ENCODE measurements around the gene RALGAPA2. TPM values are rescaled to one million over a fixed set of nuclear protein-coding genes. Genes with fewer than 3 reads are reported as not detected.

Gene RALGAPA2
- total and polyA plus RNA-seq, 7 experiments from 2014 or later, result 6.7 to 45.4 (median 34.9) TPM

- peaks cover 0 to 5% (median 0%) of the 10 kb centered on the region in 5 donors for H3K36me3 Mint-ChIP-seq
- peak in 1 of 9 donors; percentile 63 for DNase-seq
Observed at GRCh38 chr20:20369250-20370093, 343.0 kb downstream of the RALGAPA2 start.

DNA sequence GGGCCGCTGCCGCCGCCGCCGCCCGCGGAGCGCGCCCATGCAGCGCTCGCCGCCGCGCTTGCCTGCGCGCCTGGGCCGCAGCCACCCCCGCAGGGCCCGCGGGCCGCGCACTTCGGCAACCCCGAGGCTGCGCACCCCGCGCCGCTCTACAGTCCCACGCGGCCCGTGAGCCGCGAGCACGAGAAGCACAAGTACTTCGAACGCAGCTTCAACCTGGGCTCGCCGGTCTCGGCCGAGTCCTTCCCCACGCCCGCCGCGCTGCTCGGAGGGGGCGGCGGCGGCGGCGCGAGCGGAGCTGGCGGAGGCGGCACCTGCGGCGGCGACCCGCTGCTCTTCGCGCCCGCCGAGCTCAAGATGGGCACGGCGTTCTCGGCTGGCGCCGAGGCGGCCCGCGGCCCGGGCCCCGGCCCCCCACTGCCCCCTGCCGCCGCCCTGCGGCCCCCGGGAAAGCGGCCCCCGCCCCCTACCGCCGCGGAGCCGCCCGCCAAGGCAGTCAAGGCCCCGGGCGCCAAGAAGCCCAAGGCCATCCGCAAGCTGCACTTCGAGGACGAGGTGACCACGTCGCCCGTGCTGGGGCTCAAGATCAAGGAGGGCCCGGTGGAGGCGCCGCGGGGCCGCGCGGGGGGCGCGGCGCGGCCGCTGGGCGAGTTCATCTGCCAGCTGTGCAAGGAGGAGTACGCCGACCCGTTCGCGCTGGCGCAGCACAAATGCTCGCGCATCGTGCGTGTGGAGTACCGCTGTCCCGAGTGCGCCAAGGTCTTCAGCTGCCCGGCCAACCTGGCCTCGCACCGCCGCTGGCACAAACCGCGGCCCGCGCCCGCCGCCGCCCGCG is 343.8 kb downstream of the RALGAPA2 start:
- ChIA-PET CTCF (no interaction called here), POLR2A (no interaction called here)
- no peak overlapping the region for H3K4me3 Mint-ChIP-seq
- peaks cover 0 to 5% (median 0%) of the 10 kb centered on the region in 5 donors for H3K36me3 Mint-ChIP-seq
- Histone ChIP-seq H3K36me3 (ENCODE audit: control insufficient read depth in 2 of 3, insufficient read depth in 3 of 3, low read length in 3 of 3) (no peaks in the 10 kb centered on the region), H3K9me3 (ENCODE audit: control insufficient read depth in 2 of 3, low read length in 3 of 3) (no peaks in the 10 kb centered on the region), H3K27ac (ENCODE audit: low read depth, low read length) (no peak overlapping the region), H3K4me1 (ENCODE audit: control insufficient read depth in 2 of 2, insufficient read depth in 2 of 2, low read length in 2 of 2) (no peaks in the 10 kb centered on the region), H3K27me3 (ENCODE audit: control insufficient read depth in 2 of 2, insufficient read depth in 2 of 2, low read length in 2 of 2) (peaks cover 0 to 5% of the 10 kb centered on the region in 2 donors), H3K4me3 (ENCODE audit: low read length) (no peak overlapping the region)
- H3K9me3 Mint-ChIP-seq, result no peaks in the 10 kb centered on the region
- peaks cover 53 to 73% (median 65%) of the 10 kb centered on the region in 5 donors for H3K27me3 Mint-ChIP-seq
- intact Hi-C loops (cut with micrococcal nuclease), result loop anchor here in 1 of 2 donors (5.0 to 10.0 kb wide), 3 partner anchors 1139 to 1336 kb away; partner anchors contain the start of gene PAX1
- peaks cover 8 to 18% (median 13%) of the 10 kb centered on the region in 7 donors for H3K4me1 Mint-ChIP-seq
- peak in 1 of 9 donors; percentile 58 for DNase-seq
- ATAC-seq, result no peak
- H3K27ac Mint-ChIP-seq, result no peak overlapping the region

More at GRCh38 chr20:20369250-20370093, 343.0 kb downstream of the RALGAPA2 start:
- Histone ChIP-seq H3K4me3 (ENCODE audit: low read length) (no peak overlapping the region), H3K27me3 (ENCODE audit: control insufficient read depth in 2 of 2, insufficient read depth in 2 of 2, low read length in 2 of 2) (peaks cover 0 to 5% of the 10 kb centered on the region in 2 donors), H3K4me1 (ENCODE audit: control insufficient read depth in 2 of 2, insufficient read depth in 2 of 2, low read length in 2 of 2) (no peaks in the 10 kb centered on the region), H3K36me3 (ENCODE audit: control insufficient read depth in 2 of 3, insufficient read depth in 3 of 3, low read length in 3 of 3) (no peaks in the 10 kb centered on the region), H3K9me3 (ENCODE audit: control insufficient read depth in 2 of 3, low read length in 3 of 3) (no peaks in the 10 kb centered on the region), H3K27ac (ENCODE audit: low read depth, low read length) (no peak overlapping the region)
- no peak for ATAC-seq
- H3K27ac Mint-ChIP-seq, result peak overlapping the region in 1 of 9 donors; percentile 51
- H3K4me1 Mint-ChIP-seq, result peaks cover 8 to 18% (median 13%) of the 10 kb centered on the region in 7 donors
- ChIA-PET POLR2A (no interaction called here), CTCF (no interaction called here)
- peaks cover 61 to 73% (median 67%) of the 10 kb centered on the region in 5 donors for H3K27me3 Mint-ChIP-seq
- H3K9me3 Mint-ChIP-seq, result no peaks in the 10 kb centered on the region
- H3K4me3 Mint-ChIP-seq, result peak overlapping the region in 9 of 10 donors; percentile 11 to 82 (median 68)
- intact Hi-C loops (cut with micrococcal nuclease), result loop anchor here in 1 of 2 donors (5.0 to 10.0 kb wide), 3 partner anchors 1138 to 1335 kb away; partner anchors contain the start of gene PAX1

GRCh38 chr20:20367575-20368417 is 344.6 kb downstream of the RALGAPA2 start, which contains the start of gene INSM1:
TSS of gene INSM1 (plus strand) at chr20:20368104. CDS start at chr20:20368268, 164 bp downstream.
- no peaks in the 10 kb centered on the region for H3K4me1 ChIP-seq (ENCODE audit: control insufficient read depth in 2 of 2, insufficient read depth in 2 of 2, low read length in 2 of 2)
- ChIA-PET CTCF (no interaction called here), POLR2A (no interaction called here)
- intact Hi-C loops (cut with micrococcal nuclease), result loop anchor here in 1 of 2 donors (5.0 to 10.0 kb wide), 3 partner anchors 1140 to 1337 kb away; partner anchors contain the start of gene PAX1
- no peaks in the 10 kb centered on the region for H3K9me3 Mint-ChIP-seq
- no peak within 1 kb of the TSS for H3K4me3 ChIP-seq (ENCODE audit: low read length)
- peak within 1 kb of the TSS in 1 of 9 donors; percentile 63 for H3K27ac Mint-ChIP-seq
- ATAC-seq, result no peak
- no peaks in the 10 kb centered on the region for H3K9me3 ChIP-seq (ENCODE audit: control insufficient read depth in 2 of 3, low read length in 3 of 3)
- peak within 1 kb of the TSS in 5 of 10 donors; percentile 17 to 69 (median 57) for H3K4me3 Mint-ChIP-seq
- peak in 1 of 9 donors; percentile 64 for DNase-seq
- H3K36me3 Mint-ChIP-seq, result peaks cover 0 to 5% (median 0%) of the 10 kb centered on the region in 5 donors
- H3K27ac ChIP-seq (ENCODE audit: low read depth, low read length), result no peak within 1 kb of the TSS
- peaks cover 51 to 73% (median 67%) of the 10 kb centered on the region in 5 donors for H3K27me3 Mint-ChIP-seq
- H3K27me3 ChIP-seq (ENCODE audit: control insufficient read depth in 2 of 2, insufficient read depth in 2 of 2, low read length in 2 of 2), result peaks cover 0 to 5% of the 10 kb centered on the region in 2 donors
- no peaks in the 10 kb centered on the region for H3K36me3 ChIP-seq (ENCODE audit: control insufficient read depth in 2 of 3, insufficient read depth in 3 of 3, low read length in 3 of 3)
- peaks cover 8 to 19% (median 15%) of the 10 kb centered on the region in 7 donors for H3K4me1 Mint-ChIP-seq

GRCh38 chr20:20366876-20367574 is 345.4 kb downstream of the RALGAPA2 start:
- Histone ChIP-seq H3K27ac (ENCODE audit: low read depth, low read length) (no peak overlapping the region), H3K27me3 (ENCODE audit: control insufficient read depth in 2 of 2, insufficient read depth in 2 of 2, low read length in 2 of 2) (peaks cover 0 to 2% of the 10 kb centered on the region in 2 donors), H3K9me3 (ENCODE audit: control insufficient read depth in 2 of 3, low read length in 3 of 3) (no peaks in the 10 kb centered on the region), H3K4me3 (ENCODE audit: low read length) (no peak overlapping the region), H3K4me1 (ENCODE audit: control insufficient read depth in 2 of 2, insufficient read depth in 2 of 2, low read length in 2 of 2) (no peaks in the 10 kb centered on the region), H3K36me3 (ENCODE audit: control insufficient read depth in 2 of 3, insufficient read depth in 3 of 3, low read length in 3 of 3) (no peaks in the 10 kb centered on the region)
- ChIA-PET CTCF (no interaction called here), POLR2A (no interaction called here)
- peaks cover 8 to 27% (median 18%) of the 10 kb centered on the region in 7 donors for H3K4me1 Mint-ChIP-seq
- no peaks in the 10 kb centered on the region for H3K9me3 Mint-ChIP-seq
- DNase-seq (no peak), ATAC-seq (no peak)
- intact Hi-C loops (cut with micrococcal nuclease), result loop anchor here in 1 of 2 donors (5.0 to 10.0 kb wide), 3 partner anchors 1140 to 1338 kb away; partner anchors contain the start of gene PAX1
- H3K27ac Mint-ChIP-seq, result no peak overlapping the region
- H3K27me3 Mint-ChIP-seq, result peaks cover 51 to 73% (median 67%) of the 10 kb centered on the region in 5 donors
- peak overlapping the region in 3 of 10 donors; percentile 43 to 69 (median 57) for H3K4me3 Mint-ChIP-seq
- H3K36me3 Mint-ChIP-seq, result peaks cover 0 to 5% (median 0%) of the 10 kb centered on the region in 5 donors

DNA sequence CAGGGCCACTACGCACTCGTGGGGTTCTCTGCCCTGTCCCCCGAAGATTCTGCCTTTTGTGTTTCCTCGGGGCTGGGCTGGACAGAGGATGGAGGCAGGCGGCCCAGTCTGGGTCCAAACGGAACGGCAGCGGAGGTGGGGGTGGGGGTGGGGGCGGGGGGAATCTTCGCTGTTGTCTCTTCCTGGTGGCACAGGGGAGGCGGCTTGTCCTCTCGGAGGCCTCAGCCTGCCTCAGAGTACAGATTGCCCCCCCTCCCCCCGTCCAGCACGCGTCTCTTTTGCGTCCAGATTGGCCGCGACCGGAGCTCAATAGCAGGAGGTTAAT is 345.9 kb downstream of the RALGAPA2 start:
- Histone ChIP-seq H3K27ac (ENCODE audit: low read depth, low read length) (no peak overlapping the region), H3K4me3 (ENCODE audit: low read length) (no peak overlapping the region), H3K4me1 (ENCODE audit: control insufficient read depth in 2 of 2, insufficient read depth in 2 of 2, low read length in 2 of 2) (no peaks in the 10 kb centered on the region), H3K27me3 (ENCODE audit: control insufficient read depth in 2 of 2, insufficient read depth in 2 of 2, low read length in 2 of 2) (peaks cover 0 to under 1% of the 10 kb centered on the region in 2 donors), H3K9me3 (ENCODE audit: control insufficient read depth in 2 of 3, low read length in 3 of 3) (no peaks in the 10 kb centered on the region), H3K36me3 (ENCODE audit: control insufficient read depth in 2 of 3, insufficient read depth in 3 of 3, low read length in 3 of 3) (no peaks in the 10 kb centered on the region)
- peak overlapping the region in 1 of 9 donors; percentile 80 for H3K27ac Mint-ChIP-seq
- ATAC-seq (no peak), DNase-seq (no peak)
- intact Hi-C loops (cut with micrococcal nuclease), result loop anchor here in 1 of 2 donors (5.0 to 10.0 kb wide), 3 partner anchors 1141 to 1338 kb away; partner anchors contain the start of gene PAX1
- CTCF ChIA-PET, result no interaction called here
- peaks cover 51 to 73% (median 66%) of the 10 kb centered on the region in 5 donors for H3K27me3 Mint-ChIP-seq
- H3K36me3 Mint-ChIP-seq, result peaks cover 0 to 5% (median 0%) of the 10 kb centered on the region in 5 donors
- H3K9me3 Mint-ChIP-seq, result no peaks in the 10 kb centered on the region
- H3K4me1 Mint-ChIP-seq, result peaks cover 8 to 28% (median 18%) of the 10 kb centered on the region in 7 donors
- peak overlapping the region in 5 of 10 donors; percentile 16 to 68 (median 54) for H3K4me3 Mint-ChIP-seq
- POLR2A ChIA-PET, result no interaction called here

Measured in naive thymus-derived CD4-positive, alpha-beta T cell (primary cell).